Vagina (tissue), 2 donors: ENCODE data around the gene LAMTOR3. TPM values are rescaled to one million over a fixed set of nuclear protein-coding genes. Genes with fewer than 3 reads are reported as not detected.

Experiments used
- DNase-seq, 2 donors: peaks; one replicate each; pipeline ENCODE4 v3.0.0-alpha.2; 2017; ENCODE audit errors: extremely low spot score in 2 of 2
- H3K27ac ChIP-seq: fragments of 200-600 bp; sonication (generic); one replicate; pipeline ENCODE4 v1.5.1; 2019
- H3K27me3 ChIP-seq: fragments of 200-600 bp; sonication (generic); one replicate; pipeline ENCODE4 v1.5.1; 2019
- H3K36me3 ChIP-seq, 2 donors: fragments of 200-600 bp; sonication (generic); one replicate each; pipeline ENCODE4 v1.5.1; 2017 to 2019
- H3K4me1 ChIP-seq: fragments of 200-600 bp; sonication (generic); one replicate; pipeline ENCODE4 v1.5.1; 2019
- H3K4me3 ChIP-seq, 2 donors: fragments of 200-600 bp; sonication (generic); 1 replicate in 1 of 2; 2 replicates in 1 of 2; pipeline ENCODE4 v1.5.1; 2016 to 2019
- H3K9me3 ChIP-seq: fragments of 200-600 bp; sonication (generic); one replicate; pipeline ENCODE4 v1.5.1; 2019
- POLR2A ChIP-seq, 2 donors: fragments of 450-650 bp; IDR thresholded peaks; one replicate each; pipeline ENCODE4 v1.6.1; 2017; ENCODE audit warnings: antibody characterized with exemption in 2 of 2, mild to moderate bottlenecking in 2 of 2, moderate library complexity in 2 of 2
- POLR2AphosphoS5 ChIP-seq, 2 donors: sonication (generic); formaldehyde crosslinking; IDR thresholded peaks; one replicate each; pipeline ENCODE4 v1.9.0; 2017; ENCODE audit warnings: antibody characterized with exemption in 2 of 2, mild to moderate bottlenecking in 2 of 2, low read depth in 1 of 2; ENCODE audit not compliant: insufficient read depth in 1 of 2
- intact Hi-C: fragments of 100-400 bp; cut with DNase I; formaldehyde crosslinking; loops from one replicate; pipeline ENCODE4 v1.15.1; 2023
- total RNA-seq: library from RNA; depleted of rRNA; stranded (reverse); fragments of >200 nt; gene quantifications from one replicate; pipeline ENCODE4 v1.2.3, GENCODE V29; 2016
- TF ChIP-seq, protein P1 (sequence below), 3 experiments: fragments of 450-650 bp in 2 of 3; fragments of 200-600 bp in 1 of 3; sonication (generic) in 1 of 3; IDR thresholded peaks; one replicate each; pipeline ENCODE4 v1.5.1; 2017 to 2019; ENCODE audit warnings: antibody characterized with exemption in 3 of 3, mild to moderate bottlenecking in 2 of 3, moderate library complexity in 2 of 3

The LAMTOR3 gene
- total RNA-seq, 1 donor from 2014 or later, result 46.2 TPM

GRCh38 chr4:99918656-99919055, 24.4 kb upstream of the LAMTOR3 start:
- H3K4me3 ChIP-seq, result no peak overlapping the region
- H3K36me3 ChIP-seq, result peaks cover 0 to 21% of the 10 kb centered on the region in 2 donors
- intact Hi-C loops, result no loop called here
- TF ChIP-seq, protein P1, sequence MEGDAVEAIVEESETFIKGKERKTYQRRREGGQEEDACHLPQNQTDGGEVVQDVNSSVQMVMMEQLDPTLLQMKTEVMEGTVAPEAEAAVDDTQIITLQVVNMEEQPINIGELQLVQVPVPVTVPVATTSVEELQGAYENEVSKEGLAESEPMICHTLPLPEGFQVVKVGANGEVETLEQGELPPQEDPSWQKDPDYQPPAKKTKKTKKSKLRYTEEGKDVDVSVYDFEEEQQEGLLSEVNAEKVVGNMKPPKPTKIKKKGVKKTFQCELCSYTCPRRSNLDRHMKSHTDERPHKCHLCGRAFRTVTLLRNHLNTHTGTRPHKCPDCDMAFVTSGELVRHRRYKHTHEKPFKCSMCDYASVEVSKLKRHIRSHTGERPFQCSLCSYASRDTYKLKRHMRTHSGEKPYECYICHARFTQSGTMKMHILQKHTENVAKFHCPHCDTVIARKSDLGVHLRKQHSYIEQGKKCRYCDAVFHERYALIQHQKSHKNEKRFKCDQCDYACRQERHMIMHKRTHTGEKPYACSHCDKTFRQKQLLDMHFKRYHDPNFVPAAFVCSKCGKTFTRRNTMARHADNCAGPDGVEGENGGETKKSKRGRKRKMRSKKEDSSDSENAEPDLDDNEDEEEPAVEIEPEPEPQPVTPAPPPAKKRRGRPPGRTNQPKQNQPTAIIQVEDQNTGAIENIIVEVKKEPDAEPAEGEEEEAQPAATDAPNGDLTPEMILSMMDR (IDR thresholded peaks at IDR 0.05), result no peak
- no peak for TF ChIP-seq POLR2AphosphoS5 (IDR thresholded peaks at IDR 0.05; ENCODE audit: insufficient read depth in 1 of 2, low read depth in 1 of 2)
- no peak for TF ChIP-seq POLR2A (IDR thresholded peaks at IDR 0.05)
- no peaks in the 10 kb centered on the region for H3K4me1 ChIP-seq
- no peak overlapping the region for H3K27ac ChIP-seq
- no peak for DNase-seq
- no peaks in the 10 kb centered on the region for H3K27me3 ChIP-seq
- no peaks in the 10 kb centered on the region for H3K9me3 ChIP-seq

- Histone ChIP-seq H3K4me1 (no peaks in the 10 kb centered on the region), H3K4me3 (no peak overlapping the region), H3K36me3 (peaks cover 0 to 21% of the 10 kb centered on the region in 2 donors), H3K27ac (no peak overlapping the region), H3K27me3 (no peaks in the 10 kb centered on the region), H3K9me3 (no peaks in the 10 kb centered on the region)
- no peak for DNase-seq
- TF ChIP-seq POLR2AphosphoS5 (IDR thresholded peaks at IDR 0.05; ENCODE audit: insufficient read depth in 1 of 2, low read depth in 1 of 2), result no peak
- no peak for TF ChIP-seq POLR2A (IDR thresholded peaks at IDR 0.05)
- TF ChIP-seq, protein P1 (IDR thresholded peaks at IDR 0.05), result no peak
- intact Hi-C loops, result no loop called here
Measured at GRCh38 chr4:99917575-99917974, 23.3 kb upstream of the LAMTOR3 start.

DNA sequence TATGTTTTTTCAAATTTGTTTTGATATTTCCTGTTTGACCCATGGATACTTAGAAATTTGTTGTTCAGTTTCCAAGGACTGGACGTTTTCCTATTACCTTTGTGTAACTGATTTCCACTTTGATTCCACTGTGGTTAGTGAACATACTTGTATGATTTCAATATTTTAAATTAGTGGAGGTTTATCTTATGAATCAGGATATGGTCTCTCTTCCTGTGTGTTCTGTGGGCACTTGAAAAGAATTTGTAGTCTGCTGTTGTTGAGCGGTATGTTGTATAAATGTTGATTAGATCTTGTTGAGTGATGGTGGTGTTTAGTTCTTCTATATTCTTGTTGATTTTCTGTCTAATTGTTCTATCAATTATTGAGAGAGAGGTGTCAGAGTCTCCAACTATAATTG, 21.2 kb upstream of the LAMTOR3 start:
- intact Hi-C loops, result no loop called here
- TF ChIP-seq, protein P1 (IDR thresholded peaks at IDR 0.05), result no peak
- no peak for TF ChIP-seq POLR2AphosphoS5 (IDR thresholded peaks at IDR 0.05; ENCODE audit: insufficient read depth in 1 of 2, low read depth in 1 of 2)
- no peak for TF ChIP-seq POLR2A (IDR thresholded peaks at IDR 0.05)
- Histone ChIP-seq H3K27ac (no peak overlapping the region), H3K36me3 (peaks cover 0 to 18% of the 10 kb centered on the region in 2 donors), H3K27me3 (no peaks in the 10 kb centered on the region), H3K4me1 (no peaks in the 10 kb centered on the region), H3K4me3 (no peak overlapping the region), H3K9me3 (no peaks in the 10 kb centered on the region)
- DNase-seq, result no peak

- intact Hi-C loops, result loop anchor here (5.0 kb wide), 1 partner anchor 52 kb away; the partner anchor contains the start of gene DNAJB14
- peak overlapping the region; percentile 74 to 90 for H3K4me3 ChIP-seq
Measured at GRCh38 chr4:99894998-99895397, 771 bp upstream of the LAMTOR3 start.

GRCh38 chr4:99893839-99894160, 427 bp downstream of the LAMTOR3 start:
- H3K27me3 ChIP-seq, result no peaks in the 10 kb centered on the region
- TF ChIP-seq POLR2AphosphoS5 (IDR thresholded peaks at IDR 0.05; ENCODE audit: insufficient read depth in 1 of 2, low read depth in 1 of 2), result no peak
- TF ChIP-seq, protein P1 (IDR thresholded peaks at IDR 0.05), result no peak
- TF ChIP-seq POLR2A (IDR thresholded peaks at IDR 0.05), result no peak
- intact Hi-C loops, result loop anchor here (2.0 to 5.0 kb wide), 2 partner anchors 54 to 331 kb away; partner anchors contain the start of gene DNAJB14
- DNase-seq, result no peak
- H3K4me3 ChIP-seq, result peak overlapping the region; percentile 74 to 90
- peaks cover 0 to 4% of the 10 kb centered on the region in 2 donors for H3K36me3 ChIP-seq
- peaks cover 43% of the 10 kb centered on the region for H3K4me1 ChIP-seq
- peak overlapping the region; percentile 89 for H3K27ac ChIP-seq
- H3K9me3 ChIP-seq, result no peaks in the 10 kb centered on the region

More at GRCh38 chr4:99894998-99895397, 771 bp upstream of the LAMTOR3 start:
- no peak for DNase-seq
- TF ChIP-seq POLR2AphosphoS5 (IDR thresholded peaks at IDR 0.05; ENCODE audit: insufficient read depth in 1 of 2, low read depth in 1 of 2) (no peak), POLR2A (IDR thresholded peaks at IDR 0.05) (no peak)
- TF ChIP-seq, protein P1 (IDR thresholded peaks at IDR 0.05), result no peak
- peak overlapping the region; percentile 89 for H3K27ac ChIP-seq
- no peaks in the 10 kb centered on the region for H3K36me3 ChIP-seq
- H3K4me1 ChIP-seq, result peaks cover 41% of the 10 kb centered on the region
- H3K27me3 ChIP-seq, result no peaks in the 10 kb centered on the region
- H3K9me3 ChIP-seq, result no peaks in the 10 kb centered on the region
